HCT116 (cell line): Measurements from ENCODE around the gene COL23A1. TPM values are rescaled to one million over a fixed set of nuclear protein-coding genes. Genes with fewer than 3 reads are reported as not detected.

Source experiments
- ATAC-seq: fragments of 200-7000 bp; cut with Tn5 transposase; 2 replicates; pipeline ENCODE4 v1.9.1; 2020; ENCODE audit warnings: mild to moderate bottlenecking, moderate library complexity
- BruUV-seq: library from RNA; stranded (reverse); fragments of 400-500 nt; replicated peaks from 2 replicates; lab custom pipeline; 2021; lab: Mats Ljungman, UMichigan
- CTCF ChIA-PET: fragments of 300-600 bp; sonication (Branson Sonifier 250); formaldehyde crosslinking; loops from one replicate; lab custom pipeline; 2021; ENCODE audit warnings: antibody characterized with exemption; lab: Charles Lee
- POLR2A ChIA-PET: fragments of 300-600, 350-600 bp; sonication (Branson Sonifier 250); formaldehyde crosslinking; loops from one replicate; lab custom pipeline; 2021; ENCODE audit warnings: antibody characterized with exemption; lab: Charles Lee
- RAD21 ChIA-PET, 2 experiments: fragments of 300-600 bp; sonication (Branson Sonifier 250); formaldehyde crosslinking; loops; one replicate each; lab custom pipeline; 2023; ENCODE audit warnings: low total read pairs in 2 of 2; ENCODE audit not compliant: uncharacterized antibody in 2 of 2, unreplicated experiment in 2 of 2, low non-redundant PET in 1 of 2; lab: Charles Lee
- DNase-seq: peaks from one replicate; pipeline ENCODE4 v3.0.0-alpha.2; 2010; ENCODE audit warnings: low read depth, low spot score
- H2AFZ ChIP-seq: fragments of 200-600 bp; shearing (Covaris generic), sonication (generic); 2 replicates; pipeline ENCODE4 v1.6.1; 2017; ENCODE audit warnings: low read depth, mixed run types, mixed read lengths, antibody characterized with exemption, low read length; ENCODE audit not compliant: poor library complexity, severe bottlenecking
- H3K27ac ChIP-seq: 2 replicates; pipeline ENCODE4 v1.5.1; 2012; ENCODE audit warnings: low read depth, low read length
- H3K27me3 ChIP-seq: fragments of 200-600 bp; sonication (generic); 2 replicates; pipeline ENCODE4 v1.6.1; 2016; ENCODE audit warnings: mixed run types, low read length, mixed read lengths; ENCODE audit not compliant: insufficient read depth
- H3K36me3 ChIP-seq, 2 experiments: fragments of 200-500 bp in 1 of 2; fragments of 200-600 bp in 1 of 2; sonication (Bioruptor generic) in 1 of 2; sonication (generic) in 1 of 2; 2 replicates each; pipeline versions ENCODE4 v1.5.1 to v1.6.1; 2014 to 2016; ENCODE audit warnings: low read length in 2 of 2, inconsistent platforms in 1 of 2, mixed read lengths in 1 of 2, mixed run types in 1 of 2; ENCODE audit not compliant: insufficient read depth in 2 of 2, control insufficient read depth in 1 of 2
- H3K4me1 ChIP-seq, 2 experiments: fragments of 200-600 bp in 1 of 2; sonication (generic) in 1 of 2; 2 replicates each; pipeline versions ENCODE4 v1.5.1 to v1.6.1; 2012 to 2017; ENCODE audit warnings: low read length in 2 of 2, inconsistent platforms in 1 of 2, mild to moderate bottlenecking in 1 of 2, mixed read lengths in 1 of 2, mixed run types in 1 of 2, moderate library complexity in 1 of 2; ENCODE audit not compliant: insufficient read depth in 2 of 2, control insufficient read depth in 1 of 2
- H3K4me2 ChIP-seq: fragments of 200-600 bp; sonication (generic); 2 replicates; pipeline ENCODE4 v1.6.1; 2017; ENCODE audit warnings: mixed run types, low read length, mixed read lengths
- H3K4me3 ChIP-seq, 2 experiments: fragments of 200-600 bp in 1 of 2; sonication (generic) in 1 of 2; replicated peaks in 1 of 2; 2 replicates each; pipeline ENCODE4 v1.5.1; 2011 to 2016; ENCODE audit warnings: low read length in 2 of 2, control low read depth in 1 of 2, low read depth in 1 of 2, mild to moderate bottlenecking in 1 of 2, mixed read lengths in 1 of 2, mixed run types in 1 of 2
- H3K79me2 ChIP-seq: fragments of 200-600 bp; sonication (generic); 2 replicates; pipeline ENCODE4 v1.6.1; 2017; ENCODE audit warnings: mild to moderate bottlenecking, mixed run types, low read length, moderate library complexity, mixed read lengths; ENCODE audit not compliant: insufficient read depth
- H3K9ac ChIP-seq: fragments of 200-600 bp; sonication (generic); 2 replicates; pipeline ENCODE4 v1.6.1; 2016; ENCODE audit warnings: low read length, mixed read lengths
- H3K9me2 ChIP-seq: fragments of 200-600 bp; sonication (generic), shearing (Covaris generic); 2 replicates; pipeline ENCODE4 v1.6.1; 2017; ENCODE audit warnings: mixed run types, mild to moderate bottlenecking, moderate library complexity; ENCODE audit not compliant: insufficient read depth
- H3K9me3 ChIP-seq, 2 experiments: fragments of 200-500 bp in 1 of 2; fragments of 200-600 bp in 1 of 2; sonication (Bioruptor generic) in 1 of 2; sonication (generic) in 1 of 2; 2 replicates each; pipeline ENCODE4 v1.6.1; 2014 to 2017; ENCODE audit warnings: low read length in 2 of 2, mixed read lengths in 2 of 2, inconsistent platforms in 1 of 2, low read depth in 1 of 2, mild to moderate bottlenecking in 1 of 2, mixed run types in 1 of 2, moderate library complexity in 1 of 2; ENCODE audit not compliant: control insufficient read depth in 1 of 2, insufficient read depth in 1 of 2
- H4K20me1 ChIP-seq: fragments of 200-600 bp; sonication (generic), shearing (Covaris generic); 2 replicates; pipeline ENCODE4 v1.6.1; 2017; ENCODE audit warnings: mixed run types, mild to moderate bottlenecking, moderate library complexity; ENCODE audit not compliant: insufficient read depth
- CTCF ChIP-seq, 3 experiments: fragments of 200-600 bp in 1 of 3; sonication (generic) in 1 of 3; IDR thresholded peaks in 2 of 3; conservative IDR thresholded peaks in 1 of 3; 2 replicates each; pipeline ENCODE4 v1.5.1; 2012 to 2017; ENCODE audit warnings: low read depth in 2 of 3, low read length in 2 of 3, antibody characterized with exemption in 1 of 3, borderline replicate concordance in 1 of 3, control low read depth in 1 of 3, mild to moderate bottlenecking in 1 of 3, mixed read lengths in 1 of 3, mixed run types in 1 of 3, moderate library complexity in 1 of 3; ENCODE audit not compliant: insufficient read depth in 1 of 3
- EZH2 ChIP-seq: fragments of 200-600 bp; sonication (generic); IDR thresholded peaks from 2 replicates; pipeline ENCODE4 v1.6.1; 2017; ENCODE audit warnings: antibody characterized with exemption, mixed run types
- POLR2AphosphoS5 ChIP-seq: IDR thresholded peaks from 2 replicates; pipeline ENCODE4 v1.6.1; 2011; ENCODE audit warnings: mild to moderate bottlenecking, low read depth, low read length, moderate library complexity
- REST ChIP-seq: IDR thresholded peaks from 2 replicates; pipeline ENCODE4 v1.6.1; 2012; ENCODE audit warnings: low read depth
- intact Hi-C: fragments of 100-400 bp; cut with micrococcal nuclease; formaldehyde crosslinking; loops from 2 replicates; pipeline ENCODE4 v1.10.0; 2022
- total RNA-seq: library from RNA; stranded (reverse); gene quantifications from one replicate; pipeline ENCODE4 v1.2.1, GENCODE V29; 2021; ENCODE audit not compliant: unreplicated experiment

COL23A1 gene
- total RNA-seq, 1 experiment from 2014 or later, result not detected

DNA sequence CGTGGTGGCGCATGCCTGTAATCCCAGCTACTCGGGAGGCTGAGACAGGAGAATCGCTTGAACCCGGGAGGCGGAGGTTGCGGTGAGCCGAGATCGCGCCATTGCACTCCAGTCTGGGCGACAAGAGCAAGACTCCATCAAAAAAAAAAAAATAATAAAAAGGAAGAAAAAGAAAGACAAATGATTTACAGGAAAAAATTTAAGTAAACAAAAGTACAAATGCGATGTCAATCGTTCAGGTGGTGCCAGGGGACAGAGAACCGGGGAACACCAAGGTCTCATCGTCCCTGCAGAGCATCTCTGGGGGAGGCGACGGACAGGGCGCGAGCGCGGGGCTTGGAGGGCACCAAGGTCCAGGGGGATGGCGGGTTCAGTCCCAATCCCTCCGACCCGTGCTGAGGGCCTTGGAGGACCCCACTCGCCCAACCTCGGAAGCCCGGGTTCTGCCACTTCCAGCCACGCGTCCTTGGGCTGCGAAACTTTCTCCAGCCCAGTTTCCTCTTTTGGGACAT is 386.5 kb downstream of the COL23A1 start:
- intact Hi-C loops, result no loop called here

More for the DNA sequence above, 386.5 kb downstream of the COL23A1 start:
- CTCF ChIA-PET, result interaction anchor here (1.0 to 1.5 kb wide), 3 partner anchors 8 to 128 kb away, joined by 3 to 6 read pairs (median 6); no protein-coding TSS in a partner anchor
- Histone ChIP-seq H3K79me2 (peaks cover 50% of the 10 kb centered on the region), H4K20me1 (peaks cover 34% of the 10 kb centered on the region), H3K27me3 (no peaks in the 10 kb centered on the region), H3K9ac (peak overlapping the region; percentile 97), H2AFZ (no peak overlapping the region)
- TSS peak; percentile 95 for BruUV-seq
- no peak for DNase-seq
- TF ChIP-seq POLR2AphosphoS5 (no peak), REST (no peak), CTCF (IDR thresholded peaks at IDR 0.05 in 2 of 3, conservative IDR thresholded peaks at IDR 0.05 in 1 of 3; ENCODE audit: borderline replicate concordance in 1 of 3, insufficient read depth in 1 of 3, low read depth in 2 of 3, low read length in 2 of 3) (no peak), EZH2 (no peak)
- TF ChIP-seq, all 23 proteins: peak for 0
- H3K36me3 ChIP-seq, result peaks cover 21 to 34% of the 10 kb centered on the region in 2 experiments
- peak; percentile 27 for ATAC-seq
- peaks cover 18 to 51% of the 10 kb centered on the region in 2 experiments for H3K4me1 ChIP-seq
- ChIA-PET POLR2A (interaction anchor here (0.5 to 1.5 kb wide), 9 partner anchors 8 to 1420 kb away, joined by 3 to 6 read pairs (median 4); partner anchors contain the start of genes HNRNPH1 and NHP2), RAD21 (no interaction called here)
- H3K4me2 ChIP-seq, result peak overlapping the region; percentile 94
- H3K9me3 ChIP-seq, result no peaks in the 10 kb centered on the region
- H3K4me3 ChIP-seq, result peak overlapping the region; percentile 82 to 88
- H3K27ac ChIP-seq, result peak overlapping the region; percentile 97
- no peaks in the 10 kb centered on the region for H3K9me2 ChIP-seq
